ENCODE data around the gene USP30. TPM values are rescaled to one million over a fixed set of nuclear protein-coding genes. Genes with fewer than 3 reads are reported as not detected.

USP30 gene
- total RNA-seq, 1 experiment from 2014 or later, result 7.8 TPM

DNA sequence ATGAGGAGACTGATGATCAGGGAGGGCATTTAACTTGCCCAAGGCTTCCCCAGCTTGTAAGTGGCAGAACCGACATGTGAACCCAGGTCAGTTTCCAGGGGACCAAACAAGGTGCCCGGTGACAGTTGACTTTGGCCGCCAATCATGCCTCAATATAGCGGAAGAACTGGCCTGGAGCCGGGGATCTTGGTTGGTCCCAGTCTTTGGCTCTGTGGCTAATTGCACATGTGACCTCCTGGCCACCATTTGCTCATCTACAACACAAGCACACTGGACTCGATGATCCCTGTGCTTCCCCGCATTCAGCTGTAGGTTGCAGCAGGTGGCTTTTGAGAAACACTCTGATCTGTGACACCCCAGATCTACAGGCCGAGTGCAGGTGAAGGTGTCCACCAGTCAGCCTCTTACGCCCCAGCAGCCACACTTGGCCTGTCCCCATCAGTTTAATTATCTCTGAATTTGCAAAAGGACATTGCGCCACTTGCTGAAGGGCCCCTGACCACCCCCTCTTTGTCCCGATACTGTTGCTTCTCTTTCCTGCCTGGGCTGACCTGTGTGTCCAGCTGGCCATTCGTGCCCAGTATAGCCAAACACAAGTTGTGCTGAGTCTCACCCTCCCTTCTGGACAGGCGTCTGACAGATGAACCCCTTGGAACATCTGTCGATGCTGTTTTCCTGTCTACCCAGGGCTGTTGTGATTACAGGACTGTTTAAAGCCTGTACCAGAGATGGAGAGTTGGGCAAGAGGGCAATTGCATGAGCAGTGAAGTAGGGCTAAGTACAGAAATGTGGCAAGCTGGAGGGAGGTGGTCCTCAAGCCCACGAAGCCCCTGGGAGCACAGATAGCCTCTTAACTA, 78.1 kb downstream of the USP30 start:
- H2BK20ac ChIP-seq (ENCODE audit: low read depth, low read length, poor library complexity, severe bottlenecking), result no peak overlapping the region
- peaks cover 6% of the 10 kb centered on the region for H3K4me1 ChIP-seq (ENCODE audit: insufficient read depth, low read length)
- Mint-ChIP-seq H3K9me3 (peaks cover 1 to 2% of the 10 kb centered on the region in 2 experiments; a peak in 4 of 5 replicates), H3K36me3 (ENCODE audit: insufficient read depth in 1 of 3, low read depth in 3 of 3) (peaks cover 0 to 1% (median 0%) of the 10 kb centered on the region in 3 experiments; a peak in 1 of 7 replicates), H3K4me3 (no peak overlapping the region), H3K27ac (no peak overlapping the region; a peak in 2 of 7 replicates), H3K4me1 (peaks cover 5 to 13% of the 10 kb centered on the region in 2 experiments), H3K27me3 (ENCODE audit: low read depth) (no peaks in the 10 kb centered on the region; the same call in 1 of the 2 replicates)
- no peak overlapping the region for H2BK15ac ChIP-seq (ENCODE audit: low read depth, low read length)
- H3K23me2 ChIP-seq (ENCODE audit: insufficient read length, low read depth, low read length, poor library complexity, severe bottlenecking), result no peaks in the 10 kb centered on the region
- H2BK12ac ChIP-seq (ENCODE audit: insufficient read length, low read depth, low read length), result no peak overlapping the region
- DNase-seq, result no peak
- H3K79me1 ChIP-seq (ENCODE audit: insufficient read depth, low read depth, low read length, poor library complexity, severe bottlenecking), result no peaks in the 10 kb centered on the region
- no peak overlapping the region for H4K5ac ChIP-seq (ENCODE audit: insufficient read length, low read depth, low read length)
- no peak overlapping the region for H3K56ac ChIP-seq (ENCODE audit: insufficient read length, low read depth, low read length)
- no CpG with 5 or more reads among the region's 15 CpGs for WGBS (ENCODE audit: extremely low coverage, insufficient read length, low lambda C conversion rate)
- H2BK120ac ChIP-seq (ENCODE audit: low read depth, low read length, poor library complexity, severe bottlenecking), result no peak overlapping the region
- no peak overlapping the region for H3K9ac ChIP-seq (ENCODE audit: extremely low read depth, insufficient read length, low read length)
- TF ChIP-seq, protein P1, sequence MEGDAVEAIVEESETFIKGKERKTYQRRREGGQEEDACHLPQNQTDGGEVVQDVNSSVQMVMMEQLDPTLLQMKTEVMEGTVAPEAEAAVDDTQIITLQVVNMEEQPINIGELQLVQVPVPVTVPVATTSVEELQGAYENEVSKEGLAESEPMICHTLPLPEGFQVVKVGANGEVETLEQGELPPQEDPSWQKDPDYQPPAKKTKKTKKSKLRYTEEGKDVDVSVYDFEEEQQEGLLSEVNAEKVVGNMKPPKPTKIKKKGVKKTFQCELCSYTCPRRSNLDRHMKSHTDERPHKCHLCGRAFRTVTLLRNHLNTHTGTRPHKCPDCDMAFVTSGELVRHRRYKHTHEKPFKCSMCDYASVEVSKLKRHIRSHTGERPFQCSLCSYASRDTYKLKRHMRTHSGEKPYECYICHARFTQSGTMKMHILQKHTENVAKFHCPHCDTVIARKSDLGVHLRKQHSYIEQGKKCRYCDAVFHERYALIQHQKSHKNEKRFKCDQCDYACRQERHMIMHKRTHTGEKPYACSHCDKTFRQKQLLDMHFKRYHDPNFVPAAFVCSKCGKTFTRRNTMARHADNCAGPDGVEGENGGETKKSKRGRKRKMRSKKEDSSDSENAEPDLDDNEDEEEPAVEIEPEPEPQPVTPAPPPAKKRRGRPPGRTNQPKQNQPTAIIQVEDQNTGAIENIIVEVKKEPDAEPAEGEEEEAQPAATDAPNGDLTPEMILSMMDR (conservative IDR thresholded peaks at IDR 0.05), result no peak
- no peak overlapping the region for H2BK5ac ChIP-seq (ENCODE audit: insufficient read length, low read length)
- no peaks in the 10 kb centered on the region for H3K79me2 ChIP-seq (ENCODE audit: insufficient read depth, low read length)
- H3K27me3 ChIP-seq (ENCODE audit: insufficient read depth, low read length), result no peaks in the 10 kb centered on the region
- H2AFZ ChIP-seq (ENCODE audit: low read length), result no peak overlapping the region
- no peak overlapping the region for H2AK5ac ChIP-seq (ENCODE audit: insufficient read length, low read length)
- no peak overlapping the region for H3T11ph ChIP-seq (ENCODE audit: low read length)
- H3K4ac ChIP-seq (ENCODE audit: low read depth, low read length), result no peak overlapping the region
- H3K27ac ChIP-seq (ENCODE audit: insufficient read length, low read depth, low read length), result no peak overlapping the region
- no peak overlapping the region for H3K14ac ChIP-seq (ENCODE audit: insufficient read depth, low read length)
- H4K20me1 ChIP-seq (ENCODE audit: control insufficient read depth, insufficient read depth, insufficient read length), result no peaks in the 10 kb centered on the region
- H3K23ac ChIP-seq (ENCODE audit: insufficient read length, low read depth, low read length), result no peak overlapping the region
- H3K4me2 ChIP-seq (ENCODE audit: insufficient read depth, insufficient read length, low read length), result no peak overlapping the region
- no peaks in the 10 kb centered on the region for H3K9me3 ChIP-seq (ENCODE audit: control insufficient read depth, low read depth, low read length)
- H4K8ac ChIP-seq (replicated peaks; ENCODE audit: insufficient read length, low read depth, low read length), result no peak overlapping the region
- H3K18ac ChIP-seq (ENCODE audit: insufficient read length, low read depth, low read length), result no peak overlapping the region
- no peak overlapping the region for H4K91ac ChIP-seq (ENCODE audit: insufficient read length, low read depth, low read length)
